Fibroblast of skin of scalp (primary cell): ENCODE data around the gene GATAD2A.

Source experiments
- DNase-seq: peaks from one replicate; pipeline ENCODE4 v3.0.0-alpha.2; 2013

Gene GATAD2A

DNA sequence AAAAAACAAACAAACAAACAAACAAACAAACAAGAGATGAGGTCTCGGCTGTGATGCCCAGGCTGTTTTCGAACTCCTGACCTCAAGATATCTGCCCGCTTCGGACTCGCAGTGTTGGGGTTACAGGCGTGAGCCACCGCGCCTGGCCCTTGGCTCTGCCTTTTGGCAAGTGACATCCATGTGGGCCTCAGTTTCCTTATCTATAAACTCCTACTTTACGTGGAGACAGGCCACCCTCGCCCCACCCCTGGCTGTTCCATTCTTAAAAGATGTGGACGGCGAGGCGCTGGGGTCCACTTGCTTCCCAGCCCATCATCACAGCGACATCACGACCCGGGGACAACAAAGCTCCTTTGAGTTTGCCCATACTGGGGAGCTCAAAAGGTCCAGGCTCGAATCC is 108.2 kb downstream of the GATAD2A start:
- no peak for DNase-seq

- peak; percentile 79 for DNase-seq
These were observed 108.8 kb downstream of the GATAD2A start for GRCh38 chr19:19514215-19514657.

DNA sequence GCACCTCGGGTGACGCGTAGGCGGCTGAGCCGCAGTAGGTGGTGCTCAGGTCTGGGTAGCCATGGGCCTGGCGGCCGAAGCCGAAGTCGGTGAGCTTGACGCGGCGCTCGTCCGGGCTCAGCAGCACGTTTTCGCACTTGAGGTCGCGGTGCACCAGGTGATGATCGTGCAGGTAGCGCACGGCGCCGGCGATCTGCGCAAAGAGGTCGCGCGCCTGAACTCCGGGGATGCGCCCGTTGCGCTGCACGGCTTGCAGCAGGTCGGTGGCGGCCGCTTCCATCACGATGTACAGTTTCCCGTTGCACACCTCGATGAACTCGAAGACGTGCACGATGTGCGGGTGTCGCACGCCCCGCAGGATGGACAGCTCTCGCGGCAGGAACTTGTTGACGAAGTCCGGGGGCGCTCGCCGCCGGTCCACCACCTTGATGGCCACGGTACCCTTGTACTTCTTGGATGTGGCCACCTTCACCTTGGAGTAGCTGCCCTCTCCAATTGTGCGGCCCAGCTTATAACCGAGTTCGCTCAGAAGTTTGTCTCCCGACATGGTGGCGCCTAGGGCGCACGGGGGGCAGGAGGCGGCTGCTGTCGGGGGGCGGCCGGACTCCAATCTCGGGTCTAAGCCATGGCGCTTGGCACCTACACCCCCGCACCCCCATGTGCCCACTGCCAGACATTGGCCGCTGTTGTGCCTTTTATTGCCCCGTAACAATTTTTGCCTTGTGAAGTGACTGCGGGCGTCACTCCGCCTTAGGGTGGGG is 109.6 kb downstream of the GATAD2A start, which contains the start of gene TSSK6:
Gene TSSK6 (minus strand): TSS at position 668 of the 761 bp plus-strand sequence. CDS start 121 bp downstream, at position 547.
- no peak for DNase-seq

GRCh38 chr19:19515642-19516519 is 110.4 kb downstream of the GATAD2A start, which contains the start of gene NDUFA13:
Gene NDUFA13, plus strand, starts transcription at chr19:19516225. Its CDS starts 14 bp downstream, at chr19:19516239.
- DNase-seq, result peak; percentile 94

- DNase-seq, result no peak
These were observed 111.8 kb downstream of the GATAD2A start for GRCh38 chr19:19517235-19517619.

GRCh38 chr19:19520989-19521388 is 115.5 kb downstream of the GATAD2A start:
- no peak for DNase-seq

- no peak for DNase-seq
These were observed 117.7 kb downstream of the GATAD2A start for GRCh38 chr19:19523177-19523576.

DNA sequence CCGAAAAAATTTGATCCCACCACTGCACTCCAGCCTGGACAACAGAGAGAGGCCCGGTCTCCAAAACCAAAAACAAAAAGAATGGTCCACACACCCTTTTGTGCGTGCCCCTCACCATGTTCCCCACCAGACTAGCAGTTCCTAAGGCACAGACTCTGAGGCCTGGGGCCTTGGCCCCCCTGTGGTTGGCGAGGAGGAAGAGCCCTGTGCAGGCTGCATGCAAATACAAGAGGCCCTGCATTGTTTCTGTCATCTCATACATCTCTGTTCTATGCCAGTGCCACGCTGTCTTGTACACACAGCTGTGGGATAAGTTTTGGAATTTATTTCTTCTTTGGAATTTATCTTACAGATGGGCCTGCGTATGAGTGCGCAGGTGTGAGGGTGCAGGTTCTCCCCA is 118.6 kb downstream of the GATAD2A start:
- DNase-seq, result no peak

DNA sequence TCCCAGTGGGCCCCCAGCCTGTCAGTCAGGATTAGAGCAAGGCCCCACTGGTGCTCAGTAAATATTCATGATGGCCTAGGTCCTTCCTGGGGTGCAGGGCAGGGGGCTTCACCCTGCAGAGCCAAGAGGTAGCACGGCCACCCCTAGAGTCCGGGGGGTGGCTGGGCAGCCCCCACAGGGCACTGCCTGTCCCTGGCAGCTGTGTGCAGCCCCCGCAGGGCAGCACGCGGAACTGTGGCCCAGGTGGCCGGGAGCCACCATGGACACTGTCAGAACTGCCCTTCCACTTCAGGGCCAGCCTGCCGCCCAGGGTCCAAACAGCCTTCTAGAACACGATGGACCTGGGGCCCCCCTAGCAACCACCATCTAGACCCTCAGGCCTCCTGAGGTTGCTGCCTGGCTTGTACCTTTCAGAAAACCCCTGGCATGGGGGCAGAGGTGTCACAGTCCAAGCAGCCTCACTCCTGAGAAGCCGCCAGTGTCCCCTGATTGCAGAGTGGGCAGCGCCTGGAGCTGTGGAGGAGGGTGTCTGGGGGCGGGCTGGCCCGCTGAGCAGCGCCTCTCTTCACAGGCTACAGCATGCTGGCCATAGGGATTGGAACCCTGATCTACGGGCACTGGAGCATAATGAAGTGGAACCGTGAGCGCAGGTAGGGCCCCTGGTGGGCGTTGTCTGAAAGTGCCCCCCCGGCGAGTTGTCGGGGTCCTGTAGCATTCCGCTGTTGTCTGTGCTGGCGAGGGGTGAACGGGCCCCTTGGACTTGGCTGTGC is 120.3 kb downstream of the GATAD2A start:
- no peak for DNase-seq

GRCh38 chr19:19526581-19527370 is 121.3 kb downstream of the GATAD2A start:
- DNase-seq, result no peak

GRCh38 chr19:19527371-19527656 is 121.8 kb downstream of the GATAD2A start:
- DNase-seq, result no peak

- no peak for DNase-seq
These were observed 122.5 kb downstream of the GATAD2A start for GRCh38 chr19:19527674-19528625.

DNA sequence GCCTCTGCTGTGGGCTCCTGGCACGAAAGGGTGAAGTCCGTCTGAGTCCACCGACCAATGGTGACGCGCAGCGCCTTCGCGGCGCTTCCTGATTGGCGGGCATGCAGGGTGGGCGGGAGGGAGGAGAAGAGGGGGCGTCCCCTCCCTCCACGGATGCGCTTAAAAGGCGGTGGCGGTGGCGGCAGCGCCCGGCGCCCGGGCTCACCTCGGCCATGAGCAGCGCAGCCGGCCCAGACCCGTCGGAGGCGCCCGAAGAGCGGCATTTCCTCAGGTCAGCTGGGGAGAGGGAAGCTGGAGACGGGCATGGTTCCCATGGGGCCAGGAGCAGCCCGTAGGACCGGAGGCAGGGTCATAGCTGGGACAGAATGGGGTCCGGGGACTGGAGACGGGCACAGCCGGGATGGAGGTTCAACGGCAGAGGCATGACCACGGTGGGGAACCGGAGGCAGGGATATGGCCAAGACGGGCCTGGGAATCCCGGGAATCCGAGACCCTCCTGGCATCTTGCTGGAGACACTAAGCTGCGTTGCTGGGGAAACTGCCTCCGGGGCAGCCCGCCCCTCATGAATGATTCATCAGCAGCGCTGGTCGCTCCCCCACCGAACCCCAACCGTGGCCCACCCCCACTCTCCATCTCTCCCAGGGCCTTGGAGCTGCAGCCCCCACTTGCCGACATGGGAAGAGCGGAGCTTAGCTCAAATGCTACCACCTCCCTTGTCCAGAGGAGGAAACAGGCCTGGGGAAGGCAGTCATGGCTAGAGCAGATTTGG is 123.4 kb downstream of the GATAD2A start, which contains the start of gene YJEFN3:
Gene YJEFN3 (plus strand): TSS at position 191 of the 770 bp plus-strand sequence. CDS start 22 bp downstream, at position 213.
- peak; percentile 53 for DNase-seq

DNA sequence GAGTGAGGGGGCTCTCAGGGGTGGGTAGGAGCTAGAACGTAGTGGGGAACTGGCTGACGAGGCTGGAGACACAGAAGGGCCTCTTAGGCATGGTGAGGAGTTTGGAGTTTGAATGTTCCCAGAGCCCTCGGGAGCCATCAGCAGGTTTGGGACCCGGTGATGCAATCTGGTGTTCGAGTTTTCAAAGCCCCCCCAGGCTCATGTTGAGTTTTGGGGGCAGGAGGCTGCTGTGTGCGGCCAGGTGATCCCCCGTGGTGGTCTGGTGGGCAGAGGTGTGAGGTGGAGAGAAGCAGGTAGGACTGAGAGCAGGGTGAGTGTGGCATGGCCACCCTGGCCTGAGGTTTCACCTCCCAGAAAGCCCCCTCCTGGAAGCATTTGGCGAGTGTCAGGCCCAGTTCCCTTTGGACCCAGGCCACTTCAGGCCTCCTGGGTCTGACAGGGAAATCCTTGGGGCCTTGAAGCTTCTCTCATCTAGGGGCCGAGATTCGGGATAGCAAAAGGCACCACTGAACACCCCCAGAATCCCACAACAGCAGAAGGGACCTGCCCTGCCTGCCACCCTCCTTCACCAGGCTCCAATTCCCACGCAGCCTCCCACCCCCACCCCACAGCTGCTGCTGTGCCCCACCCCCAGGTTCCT is 124.4 kb downstream of the GATAD2A start:
- no peak for DNase-seq

GRCh38 chr19:19530423-19530804 is 124.9 kb downstream of the GATAD2A start:
- DNase-seq, result no peak

- DNase-seq, result no peak
These were observed 125.4 kb downstream of the GATAD2A start for GRCh38 chr19:19530889-19531288.

DNA sequence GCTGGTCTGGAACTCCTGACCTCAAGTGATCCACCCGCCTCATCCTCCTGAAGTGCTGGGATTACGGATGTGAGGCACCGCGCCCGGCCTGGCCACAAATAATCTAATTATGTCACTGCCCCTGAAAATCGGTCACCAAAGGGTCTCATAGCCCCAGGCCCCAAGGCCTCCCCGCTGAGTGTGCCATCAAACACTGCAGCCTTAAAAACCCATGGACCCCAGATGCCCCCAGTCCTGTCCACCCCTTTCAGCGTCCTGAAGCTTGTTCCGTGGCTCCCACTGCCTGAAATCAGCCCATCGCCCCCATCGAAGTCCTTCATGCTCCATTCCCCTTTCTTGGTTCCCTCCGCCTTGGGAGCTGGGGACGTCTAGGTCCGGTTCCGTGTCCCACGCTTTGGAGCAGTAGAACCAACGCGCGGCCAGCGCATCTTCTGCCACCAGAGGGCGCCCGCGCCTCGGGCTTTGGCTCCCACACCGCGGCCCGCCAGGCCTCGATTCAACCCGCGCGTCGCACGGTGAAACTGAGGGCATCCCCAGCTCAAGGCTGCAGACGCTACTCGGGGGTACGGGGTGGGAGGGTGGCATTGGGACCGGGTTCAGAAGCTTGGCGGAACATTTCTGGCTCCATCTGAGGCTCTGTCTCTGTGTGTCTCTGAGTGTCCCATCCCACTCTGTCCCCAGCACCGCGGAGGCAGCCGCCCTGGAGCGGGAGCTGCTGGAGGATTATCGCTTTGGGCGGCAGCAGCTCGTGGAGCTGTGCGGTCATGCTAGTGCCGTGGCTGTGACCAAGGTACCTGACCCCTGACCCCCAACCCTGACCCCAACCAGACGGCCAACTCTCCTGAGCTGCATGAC is 126.7 kb downstream of the GATAD2A start:
- DNase-seq, result peak; percentile 65
